Suprapubic skin (tissue), 4 donors: Measurements from ENCODE around the gene ODAPH. TPM values are rescaled to one million over a fixed set of nuclear protein-coding genes. Genes with fewer than 3 reads are reported as not detected.
"Not testable (repeated sequence)": the region's sequence is repeated elsewhere in the genome, so short reads cannot be mapped to it uniquely, and the experiment has no call there.

ENCODE experiments used
- DNase-seq, 2 donors: peaks; one replicate each; pipeline ENCODE4 v3.0.0-alpha.2; 2019; ENCODE audit warnings: low spot score in 2 of 2
- H3K27ac ChIP-seq: fragments of 200-600 bp; sonication (generic); one replicate; pipeline ENCODE4 v1.5.1; 2019
- H3K27me3 ChIP-seq: fragments of 200-600 bp; sonication (generic); one replicate; pipeline ENCODE4 v1.5.1; 2019
- H3K36me3 ChIP-seq: fragments of 200-600 bp; sonication (generic); one replicate; pipeline ENCODE4 v1.5.1; 2019
- H3K4me1 ChIP-seq: fragments of 200-600 bp; sonication (generic); one replicate; pipeline ENCODE4 v1.5.1; 2019
- H3K4me3 ChIP-seq: fragments of 200-600 bp; sonication (generic); one replicate; pipeline ENCODE4 v1.5.1; 2019; ENCODE audit warnings: mild to moderate bottlenecking
- H3K9me3 ChIP-seq: fragments of 200-600 bp; sonication (generic); one replicate; pipeline ENCODE4 v1.5.1; 2019
- CTCF ChIP-seq, 2 donors: fragments of 200-600 bp in 1 of 2; fragments of 450-650 bp in 1 of 2; sonication (generic) in 1 of 2; IDR thresholded peaks; one replicate each; pipeline ENCODE4 v1.5.1; 2016 to 2019; ENCODE audit warnings: antibody characterized with exemption in 2 of 2, mild to moderate bottlenecking in 1 of 2, moderate library complexity in 1 of 2
- EP300 ChIP-seq: sonication (generic); formaldehyde crosslinking; IDR thresholded peaks from one replicate; pipeline ENCODE4 v1.6.1; 2017; ENCODE audit warnings: antibody characterized with exemption
- POLR2A ChIP-seq, 2 donors: fragments of 450-650 bp; IDR thresholded peaks; one replicate each; pipeline ENCODE4 v1.6.1; 2017; ENCODE audit warnings: antibody characterized with exemption in 2 of 2, mild to moderate bottlenecking in 2 of 2, moderate library complexity in 2 of 2
- POLR2AphosphoS5 ChIP-seq, 3 donors: sonication (generic); formaldehyde crosslinking; IDR thresholded peaks; one replicate each; pipeline ENCODE4 v1.6.1; 2017; ENCODE audit warnings: antibody characterized with exemption in 3 of 3
- WGBS: methylation state at CpG from one replicate; pipeline ENCODE4 v1.1.5; 2018; 5-methylcytosine and 5-hydroxymethylcytosine counted together
- total RNA-seq, 4 donors: library from RNA; depleted of rRNA; stranded (reverse); fragments of >200 nt; gene quantifications; one replicate each; pipeline ENCODE4 v1.1.0, GENCODE V29; 2016

Gene ODAPH
- total RNA-seq, 4 donors from 2014 or later: 0.56 TPM; not detected in 3

DNA sequence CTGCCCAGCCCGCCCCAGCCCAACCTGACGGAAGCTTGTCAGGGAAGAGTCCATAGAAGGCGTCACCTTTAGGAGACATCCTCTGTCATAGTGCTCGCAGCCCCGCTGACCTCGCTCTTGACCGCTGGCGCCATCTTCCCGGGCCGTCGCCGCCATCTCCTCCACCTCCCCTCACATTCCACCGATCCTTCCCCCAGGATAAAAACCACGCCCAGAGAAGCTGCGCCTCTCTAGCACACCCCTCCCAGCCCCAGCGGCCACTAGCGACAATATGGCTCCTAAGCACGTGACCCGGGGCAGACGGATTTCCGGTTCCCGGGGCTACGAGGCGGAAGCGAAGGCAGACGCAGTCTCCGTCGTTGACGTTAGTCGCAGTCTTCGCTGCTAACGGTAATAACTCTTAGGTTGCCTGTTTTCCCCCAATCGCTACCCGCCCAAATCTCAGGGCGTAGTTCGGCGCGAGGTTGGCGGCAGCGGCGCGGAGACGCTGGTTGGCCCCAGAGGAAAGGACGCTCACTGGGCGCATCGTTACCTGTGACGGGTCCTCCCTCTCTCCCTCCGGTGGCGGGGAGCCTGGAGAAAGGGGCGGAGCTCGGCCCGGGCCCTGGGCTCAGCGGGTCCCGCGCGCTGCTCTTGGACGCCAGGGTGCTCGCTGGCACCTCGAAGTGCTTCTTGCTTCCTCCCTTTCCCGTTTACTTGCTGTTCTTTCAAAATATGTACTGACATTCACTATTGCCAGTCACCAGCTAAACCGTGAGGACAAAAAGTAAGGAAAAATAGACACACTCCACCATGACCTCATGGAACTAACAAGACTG, 41.5 kb upstream of the ODAPH start, which contains the start of the genes RCHY1 and THAP6:
RCHY1 (minus strand) TSS at position 273 of the 818 bp plus-strand sequence; CDS start at position 156, 117 bp downstream.
THAP6 (plus strand) TSS at position 343 of the 818 bp plus-strand sequence. CDS start 980 bp downstream, outside the sequence.
- peak; percentile 97 to 98 for DNase-seq
- under 1% methylated on average over 48 of the region's 61 CpGs for WGBS
- no peaks in the 10 kb centered on the region for H3K9me3 ChIP-seq
- H3K27ac ChIP-seq: peak within 1 kb of the TSS; percentile 98
- peaks cover 53% of the 10 kb centered on the region for H3K4me1 ChIP-seq
- no peaks in the 10 kb centered on the region for H3K27me3 ChIP-seq
- peak within 1 kb of the TSS; percentile 90 for H3K4me3 ChIP-seq
- TF ChIP-seq EP300 (no peak), POLR2AphosphoS5 (IDR thresholded peaks at IDR 0.05) (peak; percentile 61 to 95 (median 91)), POLR2A (IDR thresholded peaks at IDR 0.05) (peak; percentile 47 to 87), CTCF (IDR thresholded peaks at IDR 0.05) (no peak)
- H3K36me3 ChIP-seq: peaks cover 11% of the 10 kb centered on the region

DNA sequence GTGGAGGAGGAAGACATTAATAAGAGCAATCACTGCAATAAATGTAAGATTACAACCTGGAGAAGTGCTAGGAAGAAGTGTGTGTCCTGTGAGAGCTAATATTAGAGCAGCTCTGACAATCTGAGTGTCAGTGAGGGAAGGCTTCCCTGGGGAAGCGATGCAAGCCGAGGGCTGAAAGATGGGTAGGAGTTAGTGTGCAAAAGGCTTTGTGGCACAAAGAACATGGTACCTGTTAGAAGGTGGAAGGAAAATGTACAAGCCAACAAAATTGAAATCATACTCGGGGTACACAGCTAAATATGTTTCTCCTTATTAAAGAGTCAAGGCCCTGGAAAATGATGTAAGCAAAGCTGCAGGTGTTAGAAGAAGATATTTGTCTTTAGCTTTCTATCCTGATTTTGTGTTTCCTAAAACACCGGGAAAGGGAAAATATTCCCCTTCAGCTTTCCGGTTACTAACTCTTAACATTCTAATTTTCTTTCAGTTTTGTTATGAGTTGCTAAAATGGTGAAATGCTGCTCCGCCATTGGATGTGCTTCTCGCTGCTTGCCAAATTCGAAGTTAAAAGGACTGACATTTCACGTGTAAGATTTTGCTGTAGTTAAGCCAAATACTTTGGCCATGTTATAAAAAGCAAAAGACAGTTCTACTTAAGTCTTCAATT, 40.8 kb upstream of the ODAPH start:
- peak overlapping the region; percentile 98 for H3K27ac ChIP-seq
- H3K9me3 ChIP-seq: no peaks in the 10 kb centered on the region
- H3K4me3 ChIP-seq: peak overlapping the region; percentile 90
- H3K27me3 ChIP-seq: no peaks in the 10 kb centered on the region
- TF ChIP-seq EP300 (no peak), POLR2A (IDR thresholded peaks at IDR 0.05) (no peak), POLR2AphosphoS5 (IDR thresholded peaks at IDR 0.05) (no peak), CTCF (IDR thresholded peaks at IDR 0.05) (no peak)
- H3K4me1 ChIP-seq: peaks cover 50% of the 10 kb centered on the region
- 40% methylated on average over 9 of the region's 9 CpGs for WGBS
- no peak for DNase-seq
- H3K36me3 ChIP-seq: peaks cover 11% of the 10 kb centered on the region

- no peaks in the 10 kb centered on the region for H3K27me3 ChIP-seq
- 88% methylated on average over 1 of the region's 1 CpG for WGBS
- H3K4me1 ChIP-seq: peaks cover 39% of the 10 kb centered on the region
- TF ChIP-seq EP300 (no peak), CTCF (IDR thresholded peaks at IDR 0.05) (no peak), POLR2A (IDR thresholded peaks at IDR 0.05) (no peak), POLR2AphosphoS5 (IDR thresholded peaks at IDR 0.05) (no peak)
- H3K36me3 ChIP-seq: peaks cover 11% of the 10 kb centered on the region
- H3K4me3 ChIP-seq: no peak overlapping the region
- DNase-seq: no peak
- no peak overlapping the region for H3K27ac ChIP-seq
- no peaks in the 10 kb centered on the region for H3K9me3 ChIP-seq
These were observed 39.7 kb upstream of the ODAPH start for GRCh38 chr4:75516144-75516543.

- whole genome bisulfite sequencing: 90% methylated on average over 5 of the region's 7 CpGs
- not testable (repeated sequence) for H3K9me3 ChIP-seq
These were observed 36.4 kb upstream of the ODAPH start for GRCh38 chr4:75519452-75519851.

GRCh38 chr4:75525086-75525485, 30.8 kb upstream of the ODAPH start:
- no peak for TF ChIP-seq EP300
- no peak for TF ChIP-seq POLR2A (IDR thresholded peaks at IDR 0.05)
- TF ChIP-seq POLR2AphosphoS5 (IDR thresholded peaks at IDR 0.05): no peak
- no peak for TF ChIP-seq CTCF (IDR thresholded peaks at IDR 0.05)
- WGBS: 90% methylated on average over 1 of the region's 1 CpG
- Histone ChIP-seq H3K9me3 (no peaks in the 10 kb centered on the region), H3K27ac (no peak overlapping the region), H3K27me3 (no peaks in the 10 kb centered on the region), H3K36me3 (peaks cover 62% of the 10 kb centered on the region), H3K4me3 (no peak overlapping the region), H3K4me1 (no peaks in the 10 kb centered on the region)
- no peak for DNase-seq

More at GRCh38 chr4:75519452-75519851, 36.4 kb upstream of the ODAPH start:
- DNase-seq, H3K4me3 ChIP-seq, H3K27me3 ChIP-seq, H3K27ac ChIP-seq: not testable (repeated sequence)
- Histone ChIP-seq H3K4me1 (peaks cover 14% of the 10 kb centered on the region), H3K36me3 (peaks cover 24% of the 10 kb centered on the region)
